VCaP (cell line): ENCODE measurements around the gene PRPH2.

Source experiments
- H3K27ac ChIP-seq: fragments of 450-650 bp; 2 replicates; pipeline ENCODE4 v1.5.1; 2017
- TF ChIP-seq, protein P1 (sequence below): fragments of 450-650 bp; conservative IDR thresholded peaks from 2 replicates; pipeline ENCODE4 v1.5.1; 2017; ENCODE audit warnings: mild to moderate bottlenecking, moderate library complexity

The PRPH2 gene

GRCh38 chr6:42720739-42721138 is 1.7 kb downstream of the PRPH2 start:
- H3K27ac ChIP-seq: no peak overlapping the region
- TF ChIP-seq, protein P1, sequence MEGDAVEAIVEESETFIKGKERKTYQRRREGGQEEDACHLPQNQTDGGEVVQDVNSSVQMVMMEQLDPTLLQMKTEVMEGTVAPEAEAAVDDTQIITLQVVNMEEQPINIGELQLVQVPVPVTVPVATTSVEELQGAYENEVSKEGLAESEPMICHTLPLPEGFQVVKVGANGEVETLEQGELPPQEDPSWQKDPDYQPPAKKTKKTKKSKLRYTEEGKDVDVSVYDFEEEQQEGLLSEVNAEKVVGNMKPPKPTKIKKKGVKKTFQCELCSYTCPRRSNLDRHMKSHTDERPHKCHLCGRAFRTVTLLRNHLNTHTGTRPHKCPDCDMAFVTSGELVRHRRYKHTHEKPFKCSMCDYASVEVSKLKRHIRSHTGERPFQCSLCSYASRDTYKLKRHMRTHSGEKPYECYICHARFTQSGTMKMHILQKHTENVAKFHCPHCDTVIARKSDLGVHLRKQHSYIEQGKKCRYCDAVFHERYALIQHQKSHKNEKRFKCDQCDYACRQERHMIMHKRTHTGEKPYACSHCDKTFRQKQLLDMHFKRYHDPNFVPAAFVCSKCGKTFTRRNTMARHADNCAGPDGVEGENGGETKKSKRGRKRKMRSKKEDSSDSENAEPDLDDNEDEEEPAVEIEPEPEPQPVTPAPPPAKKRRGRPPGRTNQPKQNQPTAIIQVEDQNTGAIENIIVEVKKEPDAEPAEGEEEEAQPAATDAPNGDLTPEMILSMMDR: no peak

GRCh38 chr6:42715871-42716270 is 6.5 kb downstream of the PRPH2 start:
- TF ChIP-seq, protein P1: no peak
- no peak overlapping the region for H3K27ac ChIP-seq

DNA sequence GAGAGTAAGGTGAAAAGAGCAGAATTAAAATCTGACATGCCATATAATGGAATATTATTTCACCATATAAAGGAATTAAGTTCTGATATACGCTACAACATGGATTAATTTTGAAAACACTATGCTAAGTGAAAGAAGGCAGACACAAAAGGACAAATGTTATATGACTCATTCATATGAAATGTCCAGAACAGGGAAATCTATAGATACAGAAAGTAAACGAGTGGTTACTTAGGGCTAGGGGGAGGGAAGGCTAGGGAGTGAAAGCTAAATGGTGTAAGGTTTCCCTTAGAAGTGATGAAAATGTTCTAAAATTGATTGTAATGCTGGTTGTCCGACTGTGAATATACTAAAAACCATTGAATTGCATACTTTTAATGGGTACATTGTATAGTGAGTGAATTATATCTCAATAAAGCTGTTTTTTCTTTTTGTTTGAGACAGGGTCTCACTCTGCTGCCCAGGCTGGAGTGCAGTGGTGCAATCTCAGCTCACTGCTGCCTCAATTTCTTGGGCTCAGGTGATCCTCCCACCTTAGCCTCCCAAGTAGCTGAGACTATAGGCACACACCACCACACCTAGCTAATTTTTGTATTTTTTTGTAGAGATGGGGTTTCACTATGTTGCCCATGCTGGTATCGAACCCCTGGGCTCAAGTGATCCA is 8.2 kb downstream of the PRPH2 start:
- H3K27ac ChIP-seq: no peak overlapping the region
- TF ChIP-seq, protein P1: no peak

DNA sequence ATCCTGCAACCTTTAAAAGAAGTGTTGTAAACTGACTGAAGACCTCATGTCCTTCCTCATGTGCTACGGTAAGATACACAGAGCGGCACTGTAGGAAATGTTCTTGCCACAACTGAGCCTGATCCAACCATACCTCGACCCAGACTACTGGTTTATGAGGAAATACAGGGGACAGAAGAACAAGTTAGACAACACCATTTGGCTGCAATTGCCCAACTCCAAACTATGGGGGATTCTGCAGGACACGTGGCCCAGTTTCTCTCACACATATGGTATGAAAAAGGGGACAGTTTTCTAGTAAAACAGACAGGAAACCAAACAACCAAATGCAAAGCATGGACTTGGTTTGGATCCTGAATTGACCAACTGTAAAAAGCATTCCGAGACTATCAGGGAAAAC is 10.5 kb downstream of the PRPH2 start:
- H3K27ac ChIP-seq: no peak overlapping the region
- TF ChIP-seq, protein P1: no peak

- TF ChIP-seq, protein P1: no peak
- H3K27ac ChIP-seq: no peak overlapping the region
These were observed 12.1 kb downstream of the PRPH2 start for GRCh38 chr6:42710316-42710715.

DNA sequence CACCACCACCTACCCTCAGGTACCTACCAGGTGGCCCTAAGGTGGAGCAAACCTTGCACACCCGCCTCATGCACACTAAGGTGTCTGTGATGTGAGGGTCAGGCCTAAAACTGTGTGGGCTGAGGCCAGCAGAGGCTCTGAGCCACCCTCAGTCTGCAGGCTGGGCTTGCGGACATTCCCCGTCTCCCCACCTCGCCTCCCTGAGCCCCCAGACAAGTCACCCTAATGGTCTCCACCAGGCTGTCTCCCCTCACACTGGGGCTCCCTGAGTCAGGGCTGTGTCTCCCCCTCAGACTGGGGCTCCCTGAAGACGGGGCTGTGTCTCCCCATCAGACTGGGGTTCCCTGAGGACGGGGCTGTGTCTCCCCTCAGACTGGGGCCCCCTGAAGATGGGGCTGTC is 12.5 kb downstream of the PRPH2 start:
- no peak overlapping the region for H3K27ac ChIP-seq
- TF ChIP-seq, protein P1: no peak

- TF ChIP-seq, protein P1: no peak
- no peak overlapping the region for H3K27ac ChIP-seq
These were observed 14.3 kb downstream of the PRPH2 start for GRCh38 chr6:42708096-42708495.
